Measurements from ENCODE around the gene TMIE.

The TMIE gene

GRCh38 chr3:46681856-46682540 lies 19.2 kb upstream of the TMIE start:
- ChIA-PET CTCF (interaction anchor here (0.9 to 1.4 kb wide), 2 partner anchors 10 to 193 kb away, joined by 3 to 4 read pairs; no protein-coding TSS in a partner anchor), POLR2A (no interaction called here)
- no peak for DNase-seq (ENCODE audit: low read depth, low spot score)
- no peak overlapping the region for H3K4me3 ChIP-seq (ENCODE audit: low read depth, low read length)
- no peak for TF ChIP-seq CTCF (IDR thresholded peaks at IDR 0.05; ENCODE audit: insufficient read depth, low read length, missing control alignments)

DNA sequence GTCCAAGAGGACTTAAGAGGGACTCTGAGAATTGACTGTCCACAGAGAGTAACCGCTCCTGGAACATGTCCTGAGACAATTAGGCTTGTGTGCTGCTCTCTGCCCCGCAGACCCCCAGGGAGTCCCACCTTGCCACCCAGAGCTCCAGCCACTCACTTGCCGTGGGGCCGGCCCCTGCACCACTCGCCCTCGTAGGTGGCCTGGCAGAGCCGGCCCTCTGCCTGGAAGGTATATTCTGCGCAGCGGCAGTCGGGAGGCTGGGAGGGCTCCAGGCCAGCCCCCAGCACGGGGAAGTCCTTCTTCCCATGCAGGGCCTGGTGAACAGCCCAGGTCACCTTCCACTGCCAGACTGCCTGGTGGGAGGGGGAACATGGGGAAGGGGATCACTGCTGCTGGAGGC lies 18.2 kb upstream of the TMIE start:
- TF ChIP-seq CTCF (IDR thresholded peaks at IDR 0.05; ENCODE audit: insufficient read depth, low read length, missing control alignments) = no peak
- CTCF ChIA-PET = interaction anchor here (0.7 to 0.9 kb wide), 2 partner anchors 8 to 194 kb away, joined by 4 to 5 read pairs; no protein-coding TSS in a partner anchor
- no peak overlapping the region for H3K4me3 ChIP-seq (ENCODE audit: low read depth, low read length)
- DNase-seq (ENCODE audit: low read depth, low spot score) = no peak
- POLR2A ChIA-PET = no interaction called here

DNA sequence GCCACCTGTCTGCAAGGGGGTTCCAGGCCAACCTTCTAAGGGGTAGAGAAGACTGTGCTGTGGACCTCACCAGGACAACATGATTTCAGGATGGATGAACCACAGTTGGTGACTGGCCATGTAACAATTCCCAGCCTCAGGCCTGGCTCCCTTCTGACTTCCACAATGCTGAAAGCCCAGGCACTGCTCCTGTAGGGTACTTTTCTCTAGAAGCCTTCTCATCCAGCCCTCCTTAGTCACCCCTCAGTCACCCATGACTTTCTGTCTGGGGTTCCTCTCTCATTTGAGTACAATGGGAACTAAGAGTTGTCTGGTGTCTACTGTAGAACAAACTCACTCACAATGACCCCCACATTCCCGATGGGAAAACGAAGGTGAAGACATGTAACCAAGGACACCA lies 16.3 kb upstream of the TMIE start:
- no peak for TF ChIP-seq CTCF (IDR thresholded peaks at IDR 0.05; ENCODE audit: insufficient read depth, low read length, missing control alignments)
- no peak overlapping the region for H3K4me3 ChIP-seq (ENCODE audit: low read depth, low read length)
- CTCF ChIA-PET = interaction anchor here (1.5 to 1.8 kb wide), 3 partner anchors 11 to 196 kb away, joined by 3 to 6 read pairs (median 4); no protein-coding TSS in a partner anchor
- no peak for DNase-seq (ENCODE audit: low read depth, low spot score)
- POLR2A ChIA-PET = no interaction called here

DNA sequence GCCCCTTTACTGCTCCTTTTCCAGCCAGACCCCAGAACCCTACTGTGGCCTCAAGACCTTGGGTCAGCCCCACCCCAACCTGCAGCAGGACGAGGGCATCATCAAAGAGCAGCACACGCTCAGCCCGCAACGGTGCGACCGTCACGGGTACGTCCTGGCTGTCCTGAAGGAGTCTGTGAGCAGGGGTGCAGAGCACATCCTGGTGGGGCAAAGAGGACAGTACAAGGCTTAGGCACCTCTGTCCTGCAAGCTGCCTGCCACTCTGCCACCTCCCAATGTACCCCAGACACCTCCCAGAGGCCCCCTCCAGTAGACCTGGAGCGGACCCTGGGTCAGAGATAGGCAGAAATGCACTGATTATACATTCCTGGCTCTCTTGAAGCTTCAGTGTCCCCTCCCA lies 15.7 kb upstream of the TMIE start:
- no peak overlapping the region for H3K4me3 ChIP-seq (ENCODE audit: low read depth, low read length)
- DNase-seq (ENCODE audit: low read depth, low spot score) = no peak
- CTCF ChIA-PET = interaction anchor here (1.7 to 1.8 kb wide), 3 partner anchors 11 to 197 kb away, joined by 5 to 7 read pairs (median 6); no protein-coding TSS in a partner anchor
- POLR2A ChIA-PET = no interaction called here
- TF ChIP-seq CTCF (IDR thresholded peaks at IDR 0.05; ENCODE audit: insufficient read depth, low read length, missing control alignments) = no peak

DNA sequence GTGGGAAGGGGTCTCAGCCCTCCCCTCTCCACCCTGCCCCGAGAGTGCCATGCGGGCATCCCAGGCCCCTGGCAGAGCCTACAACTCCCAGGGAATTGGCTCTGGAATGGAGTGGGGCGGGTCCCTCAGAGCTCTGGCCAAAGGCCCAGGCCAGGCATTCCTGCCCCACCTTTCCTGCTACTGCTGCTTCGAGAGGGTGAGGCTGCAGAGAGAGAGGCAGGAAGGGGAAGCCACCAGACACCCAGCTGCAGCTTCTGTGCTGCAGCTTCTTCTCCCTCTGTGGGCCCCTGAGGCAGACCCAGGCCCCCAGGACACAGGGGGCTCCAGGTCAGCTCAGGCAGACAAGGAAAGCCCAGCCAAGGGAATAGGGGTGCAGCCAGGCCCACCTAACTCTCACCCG lies 10.4 kb upstream of the TMIE start:
- TF ChIP-seq CTCF (IDR thresholded peaks at IDR 0.05; ENCODE audit: insufficient read depth, low read length, missing control alignments) = no peak
- POLR2A ChIA-PET = no interaction called here
- DNase-seq (ENCODE audit: low read depth, low spot score) = no peak
- CTCF ChIA-PET = interaction anchor here (2.2 kb wide), 1 partner anchor 201 kb away, joined by 10 read pairs; no protein-coding TSS in a partner anchor
- H3K4me3 ChIP-seq (ENCODE audit: low read depth, low read length) = no peak overlapping the region

DNA sequence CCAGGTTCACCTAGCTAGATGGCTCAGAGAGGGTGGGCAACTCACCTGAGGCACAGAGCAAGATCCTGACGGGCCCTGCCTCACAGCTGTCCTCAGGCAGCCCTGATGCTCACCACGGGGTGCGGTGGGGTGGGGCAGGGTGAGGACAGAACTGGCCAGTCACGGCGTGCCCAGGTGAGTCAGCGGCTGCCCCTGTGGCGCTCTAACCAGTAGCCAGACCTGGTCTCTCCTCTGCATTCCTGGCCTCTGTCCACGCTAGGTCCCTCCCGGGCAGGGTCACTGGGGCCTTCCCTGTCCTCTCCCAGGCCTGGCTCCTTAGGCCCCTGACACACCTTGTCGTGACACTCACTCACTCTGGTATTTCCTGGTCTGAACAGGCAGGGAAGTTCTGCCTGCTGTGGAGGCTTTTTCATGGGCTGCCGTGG lies 8.6 kb upstream of the TMIE start:
- DNase-seq (ENCODE audit: low read depth, low spot score) = no peak
- H3K4me3 ChIP-seq (ENCODE audit: low read depth, low read length) = peak overlapping the region; percentile 67
- ChIA-PET POLR2A (interaction anchor here (1.4 kb wide), 1 partner anchor 204 kb away, joined by 3 read pairs; no protein-coding TSS in a partner anchor), CTCF (interaction anchor here (0.8 to 2.2 kb wide), 7 partner anchors 9 to 204 kb away, joined by 3 to 10 read pairs (median 3); no protein-coding TSS in a partner anchor)
- TF ChIP-seq CTCF (IDR thresholded peaks at IDR 0.05; ENCODE audit: insufficient read depth, low read length, missing control alignments) = no peak

All from AG04449 (cell line).